NOMO-1 treated with DMSO at 0.1 percent for 48 hours (cell line): ENCODE data around the gene CSN3.
"Not testable (repeated sequence)": the region's sequence is repeated elsewhere in the genome, so short reads cannot be mapped to it uniquely, and the experiment has no call there.

Experiments
- DNase-seq: peaks from one replicate; lab custom pipeline; 2025; ENCODE audit not compliant: unreplicated experiment; lab: John Stamatoyannopoulos, UW

Gene CSN3

GRCh38 chr4:70242297-70242696 lies at the start of gene CSN3:
Gene CSN3 (plus strand): TSS chr4:70242597. CDS start chr4:70244820, 2,223 bp downstream.
- DNase-seq: not testable (repeated sequence)

GRCh38 chr4:70192895-70193294 lies 49.5 kb upstream of the CSN3 start:
- no peak for DNase-seq

DNA sequence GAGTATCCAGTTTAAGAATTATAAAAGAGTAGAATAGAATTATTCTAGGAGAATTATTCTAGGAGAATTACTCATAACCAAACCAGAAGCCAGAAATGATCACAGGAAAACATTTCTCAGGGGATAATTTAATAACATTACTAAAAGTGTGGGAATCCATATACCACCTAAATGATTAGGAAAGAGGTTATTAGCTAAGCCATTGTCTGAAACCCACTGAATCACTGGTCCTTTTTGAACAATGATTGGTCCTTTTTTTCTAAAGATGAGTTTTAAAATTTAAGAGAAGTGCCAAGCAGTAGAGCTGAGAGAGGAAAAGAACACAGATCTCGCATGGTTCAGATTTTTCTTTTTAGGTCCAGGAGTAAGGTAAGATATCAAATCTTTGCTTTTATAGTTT lies 47.0 kb upstream of the CSN3 start, which contains the start of gene ODAM:
ODAM (plus strand) TSS at position 301 of the 400 bp plus-strand sequence. CDS start 819 bp downstream, outside the sequence.
- DNase-seq: no peak

DNA sequence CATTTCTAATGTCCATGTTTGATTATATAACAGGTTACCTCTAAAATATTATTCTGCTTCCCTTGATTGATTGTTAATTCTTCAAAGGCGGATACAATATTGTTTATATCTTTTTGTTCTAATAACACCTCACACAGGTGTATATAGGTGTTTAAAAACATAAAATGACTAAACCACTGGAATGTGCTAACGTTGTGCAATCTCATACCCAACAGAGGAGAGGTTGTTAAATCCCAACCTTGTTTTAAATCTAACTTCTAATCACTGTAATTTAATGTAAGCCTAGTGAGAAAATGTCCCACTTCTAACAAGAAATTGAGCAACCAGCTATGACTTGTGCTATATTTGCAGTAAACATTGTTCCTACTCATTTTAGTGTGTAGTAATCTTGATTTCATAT lies 45.5 kb upstream of the CSN3 start:
- no peak for DNase-seq

- DNase-seq: no peak
Measured at GRCh38 chr4:70197842-70198241, 44.6 kb upstream of the CSN3 start.

GRCh38 chr4:70203601-70204000 lies 38.8 kb upstream of the CSN3 start:
- DNase-seq: no peak

- DNase-seq: not testable (repeated sequence)
Measured at GRCh38 chr4:70212752-70213151, 29.6 kb upstream of the CSN3 start.

DNA sequence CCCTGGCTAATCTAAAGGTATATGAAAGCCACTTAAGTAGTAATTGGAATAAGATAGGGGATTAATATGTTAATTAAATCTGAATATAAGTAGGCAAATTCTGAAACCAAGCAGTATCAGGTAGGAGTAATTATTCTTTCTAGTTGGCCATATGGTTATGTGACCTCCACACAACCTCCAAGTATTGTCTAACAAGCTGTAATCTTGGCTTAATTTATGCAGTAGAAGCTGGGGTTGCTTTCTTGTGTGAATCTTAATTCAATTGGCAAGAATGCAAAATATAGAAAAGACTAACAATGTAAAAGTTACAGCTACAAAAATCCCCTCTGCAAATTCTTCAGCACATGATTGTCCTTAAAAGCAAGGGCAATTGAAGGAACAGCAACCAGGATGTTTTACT lies 26.3 kb upstream of the CSN3 start:
- DNase-seq: not testable (repeated sequence)

GRCh38 chr4:70216550-70216949 lies 25.8 kb upstream of the CSN3 start:
- not testable (repeated sequence) for DNase-seq

GRCh38 chr4:70221389-70221788 lies 21.0 kb upstream of the CSN3 start:
- DNase-seq: not testable (repeated sequence)

- DNase-seq: not testable (repeated sequence)
Measured at GRCh38 chr4:70221818-70222217, 20.6 kb upstream of the CSN3 start.

DNA sequence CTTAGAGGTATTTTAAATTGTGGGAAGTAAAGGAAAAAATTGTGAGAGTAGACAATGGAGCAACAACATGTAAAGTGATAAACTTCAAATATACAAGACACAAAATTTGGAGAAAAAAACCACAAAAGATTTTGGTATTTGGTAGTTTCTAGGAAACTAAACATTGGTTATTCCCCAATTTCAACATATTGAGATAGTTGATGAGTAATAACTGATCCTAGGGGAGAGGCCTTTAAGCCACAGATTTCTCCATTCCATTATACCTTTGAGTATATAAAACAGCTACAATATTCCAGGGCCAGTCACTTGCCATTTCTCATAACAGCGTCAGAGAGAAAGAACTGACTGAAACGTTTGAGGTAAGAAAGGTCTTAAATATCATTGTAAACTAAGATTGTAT lies 16.6 kb upstream of the CSN3 start, which contains the start of gene FDCSP:
FDCSP (plus strand) TSS at position 301 of the 400 bp plus-strand sequence. CDS start 5,071 bp downstream, outside the sequence.
- DNase-seq: no peak

- DNase-seq: no peak
Measured at GRCh38 chr4:70236125-70236524, 6.3 kb upstream of the CSN3 start.

GRCh38 chr4:70239131-70239883 lies 3.1 kb upstream of the CSN3 start:
- no peak for DNase-seq

- no peak for DNase-seq
Measured at GRCh38 chr4:70239884-70240591, 2.4 kb upstream of the CSN3 start.

DNA sequence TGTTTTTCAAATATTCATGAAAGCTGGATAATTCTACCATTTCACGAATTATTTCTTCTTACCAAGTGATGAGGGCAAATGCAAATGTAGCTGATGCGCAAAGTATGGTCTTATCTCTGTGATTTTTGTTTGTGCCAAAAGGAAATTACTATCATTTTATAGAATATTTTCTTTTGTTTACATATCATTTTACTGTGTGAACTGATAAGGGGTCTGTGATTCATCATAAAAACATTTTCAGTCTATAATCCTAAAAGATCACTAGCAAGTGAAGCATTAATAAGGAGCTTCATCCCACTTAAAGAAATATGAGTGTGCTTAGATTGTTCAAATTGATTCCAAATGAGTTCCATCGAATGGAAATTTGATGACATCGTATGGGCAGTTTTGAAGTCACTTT lies 694 bp downstream of the CSN3 start:
- DNase-seq: no peak

DNA sequence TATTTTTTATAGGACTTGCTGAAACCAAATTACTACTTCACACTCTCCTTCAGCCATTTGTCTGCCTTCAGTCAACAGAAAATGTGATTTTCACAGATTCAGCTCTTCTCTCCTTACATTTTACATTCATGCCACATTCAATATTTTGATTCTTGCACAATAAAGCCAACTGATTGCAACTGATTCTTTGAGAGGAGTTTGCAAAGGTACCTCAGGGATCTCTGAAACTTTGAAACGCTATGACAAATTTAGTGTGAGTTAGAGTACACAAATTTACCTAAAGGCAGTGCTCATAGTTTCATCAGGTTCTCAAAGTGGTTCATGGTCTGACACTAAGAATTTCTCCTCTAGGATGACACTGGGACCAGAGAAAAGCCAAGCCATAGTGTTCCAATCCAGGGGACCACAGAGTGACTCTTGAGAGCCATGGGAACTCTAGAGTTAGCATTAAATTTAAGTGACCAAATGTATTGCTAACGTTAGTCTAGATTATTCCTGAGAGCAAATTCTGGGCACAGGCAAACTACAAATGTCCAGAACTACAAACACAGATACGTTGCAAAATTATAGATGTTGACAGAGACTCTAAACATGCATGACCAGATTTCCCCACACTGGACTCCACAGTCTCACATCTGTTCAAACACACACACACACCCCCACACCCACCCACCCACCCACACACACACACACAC lies 9.0 kb downstream of the CSN3 start:
- no peak for DNase-seq

GRCh38 chr4:70251945-70252277 lies 9.5 kb downstream of the CSN3 start:
- DNase-seq: no peak

DNA sequence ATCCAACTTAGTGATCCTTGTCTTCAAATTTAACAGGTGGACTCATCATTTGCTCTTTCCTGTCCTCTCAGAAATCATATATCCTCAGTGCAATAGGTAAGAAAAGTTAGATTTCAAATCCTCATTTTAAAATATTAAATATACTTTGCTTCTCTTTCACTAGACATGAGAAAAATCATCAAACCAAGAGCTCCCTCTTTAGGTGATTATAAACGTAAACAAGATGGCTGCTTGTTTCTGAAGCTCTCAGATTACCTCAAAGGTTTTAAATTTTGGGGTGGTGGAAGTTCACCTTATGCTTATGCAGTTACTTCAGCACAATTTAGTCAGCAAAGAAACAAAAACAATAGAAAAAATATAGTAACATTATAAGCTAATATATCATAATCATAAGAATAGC lies 27.3 kb downstream of the CSN3 start:
- no peak for DNase-seq

DNA sequence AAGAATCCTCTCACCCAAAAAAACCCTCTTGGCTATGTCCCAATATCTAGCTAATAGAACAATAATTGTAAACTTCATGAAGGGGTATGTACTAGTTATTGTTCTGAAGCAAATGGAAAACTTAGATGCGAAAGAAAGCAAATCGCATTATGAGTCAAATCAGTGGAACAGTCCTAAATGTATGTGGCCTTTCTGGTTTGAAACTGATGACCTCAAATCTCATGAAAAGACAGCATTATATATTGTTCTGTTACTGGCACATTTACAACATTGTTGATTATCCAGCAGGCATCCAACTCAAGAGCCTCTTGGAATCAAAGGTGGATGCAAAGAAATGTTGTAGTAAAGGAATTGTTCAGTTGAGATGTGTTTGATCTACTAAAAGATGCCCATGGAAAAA lies 34.7 kb downstream of the CSN3 start:
- DNase-seq: no peak

GRCh38 chr4:70280567-70280966 lies 38.2 kb downstream of the CSN3 start:
- no peak for DNase-seq

GRCh38 chr4:70288651-70289050 lies 46.3 kb downstream of the CSN3 start:
- no peak for DNase-seq
